ENCODE data around the gene PIGU.
A peak's percentile ranks its signal among the peaks of the same experiment; 100 is the strongest.

Gene PIGU

GRCh38 chr20:34525342-34525708 is 151.6 kb downstream of the PIGU start:
- TF ChIP-seq GATA3 (IDR thresholded peaks at IDR 0.05; ENCODE audit: low read depth, low read length): no peak
- no peak for TF ChIP-seq GATA2 (IDR thresholded peaks at IDR 0.05; ENCODE audit: low read depth, low read length)

GRCh38 chr20:34524426-34524825 is 152.5 kb downstream of the PIGU start:
- TF ChIP-seq GATA3 (IDR thresholded peaks at IDR 0.05; ENCODE audit: low read depth, low read length): no peak
- no peak for TF ChIP-seq GATA2 (IDR thresholded peaks at IDR 0.05; ENCODE audit: low read depth, low read length)

GRCh38 chr20:34522969-34523871 is 153.7 kb downstream of the PIGU start:
- TF ChIP-seq GATA2 (IDR thresholded peaks at IDR 0.05; ENCODE audit: low read depth, low read length): no peak
- no peak for TF ChIP-seq GATA3 (IDR thresholded peaks at IDR 0.05; ENCODE audit: low read depth, low read length)

GRCh38 chr20:34517114-34517505 is 159.8 kb downstream of the PIGU start:
- TF ChIP-seq GATA3 (IDR thresholded peaks at IDR 0.05; ENCODE audit: low read depth, low read length): no peak
- TF ChIP-seq GATA2 (IDR thresholded peaks at IDR 0.05; ENCODE audit: low read depth, low read length): no peak

- TF ChIP-seq GATA3 (IDR thresholded peaks at IDR 0.05; ENCODE audit: low read depth, low read length) (no peak), GATA2 (IDR thresholded peaks at IDR 0.05; ENCODE audit: low read depth, low read length) (peak; percentile 47)
Observed at GRCh38 chr20:34516247-34517113, 160.4 kb downstream of the PIGU start, which contains the start of gene DYNLRB1. DYNLRB1 (plus strand) TSS chr20:34516422; CDS start chr20:34516459, 37 bp downstream.

- no peak for TF ChIP-seq GATA3 (IDR thresholded peaks at IDR 0.05; ENCODE audit: low read depth, low read length)
- TF ChIP-seq GATA2 (IDR thresholded peaks at IDR 0.05; ENCODE audit: low read depth, low read length): no peak
Observed at GRCh38 chr20:34515484-34516246, 161.2 kb downstream of the PIGU start.

- TF ChIP-seq GATA2 (IDR thresholded peaks at IDR 0.05; ENCODE audit: low read depth, low read length) (no peak), GATA3 (IDR thresholded peaks at IDR 0.05; ENCODE audit: low read depth, low read length) (no peak)
Observed at GRCh38 chr20:34514897-34515483, 161.9 kb downstream of the PIGU start.

- TF ChIP-seq GATA2 (IDR thresholded peaks at IDR 0.05; ENCODE audit: low read depth, low read length) (no peak), GATA3 (IDR thresholded peaks at IDR 0.05; ENCODE audit: low read depth, low read length) (no peak)
Observed at GRCh38 chr20:34512955-34513419, 163.9 kb downstream of the PIGU start.

- TF ChIP-seq GATA2 (IDR thresholded peaks at IDR 0.05; ENCODE audit: low read depth, low read length) (no peak), GATA3 (IDR thresholded peaks at IDR 0.05; ENCODE audit: low read depth, low read length) (no peak)
Observed at GRCh38 chr20:34512266-34512954, 164.5 kb downstream of the PIGU start.

- TF ChIP-seq GATA3 (IDR thresholded peaks at IDR 0.05; ENCODE audit: low read depth, low read length) (no peak), GATA2 (IDR thresholded peaks at IDR 0.05; ENCODE audit: low read depth, low read length) (no peak)
Observed at GRCh38 chr20:34511891-34512265, 165.0 kb downstream of the PIGU start.

GRCh38 chr20:34510575-34510974 is 166.3 kb downstream of the PIGU start:
- no peak for TF ChIP-seq GATA3 (IDR thresholded peaks at IDR 0.05; ENCODE audit: low read depth, low read length)
- TF ChIP-seq GATA2 (IDR thresholded peaks at IDR 0.05; ENCODE audit: low read depth, low read length): no peak

Data from SH-SY5Y (cell line).